Activated gamma-delta T cell (primary cell): ENCODE measurements around the gene UQCC5.
"Not testable (repeated sequence)": the region's sequence is repeated elsewhere in the genome, so short reads cannot be mapped to it uniquely, and the experiment has no call there.

Experiments
- DNase-seq: peaks from one replicate; lab custom pipeline; 2025; lab: John Stamatoyannopoulos, UW

The UQCC5 gene

GRCh38 chr3:52523386-52524257 is 12.8 kb upstream of the UQCC5 start:
- DNase-seq = no peak

GRCh38 chr3:52524258-52524751 is 12.1 kb upstream of the UQCC5 start:
- no peak for DNase-seq

- DNase-seq = no peak
These were observed 11.4 kb upstream of the UQCC5 start for GRCh38 chr3:52524752-52525679.

- DNase-seq = no peak
These were observed 10.5 kb upstream of the UQCC5 start for GRCh38 chr3:52525680-52526561.

GRCh38 chr3:52526671-52527038 is 9.8 kb upstream of the UQCC5 start:
- not testable (repeated sequence) for DNase-seq

GRCh38 chr3:52527039-52527731 is 9.2 kb upstream of the UQCC5 start:
- DNase-seq = no peak

GRCh38 chr3:52527732-52528585 is 8.4 kb upstream of the UQCC5 start:
- no peak for DNase-seq

GRCh38 chr3:52528586-52529375 is 7.6 kb upstream of the UQCC5 start:
- no peak for DNase-seq

- DNase-seq = no peak
These were observed 6.8 kb upstream of the UQCC5 start for GRCh38 chr3:52529376-52530333.

GRCh38 chr3:52530918-52531826 is 5.2 kb upstream of the UQCC5 start:
- DNase-seq = no peak

GRCh38 chr3:52531860-52532516 is 4.4 kb upstream of the UQCC5 start:
- DNase-seq = no peak

- DNase-seq = no peak
These were observed 3.9 kb upstream of the UQCC5 start for GRCh38 chr3:52532517-52532837.

GRCh38 chr3:52532838-52533622 is 3.4 kb upstream of the UQCC5 start:
- DNase-seq = peak; percentile 30

GRCh38 chr3:52533623-52534280 is 2.7 kb upstream of the UQCC5 start, which contains the start of gene NT5DC2:
NT5DC2 (minus strand) TSS chr3:52533857; CDS start chr3:52533737, 120 bp downstream.
- DNase-seq = peak; percentile 62
